A549 (cell line): Measurements from ENCODE around the gene ASNSD1. TPM values are rescaled to one million over a fixed set of nuclear protein-coding genes. Genes with fewer than 3 reads are reported as not detected.

Experiments used
- ATAC-seq, 2 experiments: fragments of 200-7000 bp in 1 of 2; fragments of >200 bp in 1 of 2; cut with Nextera tagmentation in 1 of 2; cut with Tn5 transposase in 1 of 2; 3 replicates each; pipeline versions ENCODE4 v1.8.0 to v1.9.1; 2018 to 2020; ENCODE audit warnings: mild to moderate bottlenecking in 1 of 2, moderate library complexity in 1 of 2
- CTCF ChIA-PET: fragments of 300-600 bp; sonication (Branson Sonifier 250); formaldehyde crosslinking; extraction: SDS; loops from one replicate; lab custom pipeline; 2021; ENCODE audit warnings: antibody characterized with exemption, inconsistent platforms; lab: Yijun Ruan, JAX
- POLR2A ChIA-PET: fragments of 350-600 bp; formaldehyde crosslinking; extraction: SDS; loops from one replicate; lab custom pipeline; 2021; ENCODE audit warnings: antibody characterized with exemption, inconsistent platforms; lab: Yijun Ruan, JAX
- DNase-seq, 2 experiments: peaks; one replicate each; pipeline versions ENCODE4 v3.0.0 to v3.0.0-alpha.2; 2011 to 2016; ENCODE audit warnings: low read depth in 1 of 2, low spot score in 1 of 2
- FAIRE-seq: peaks from 2 replicates; lab custom pipeline; 2011; peaks lifted over from hg19 to GRCh38; lab: Jason Lieb, UNC
- H3K27ac ChIP-seq, 2 experiments: fragments of >200 bp; sonication (Bioruptor Twin); formaldehyde crosslinking; 3 replicates each; pipeline ENCODE4 v1.5.1; 2016 to 2017
- H3K4me1 ChIP-seq: fragments of >200 bp; sonication (Bioruptor Twin); formaldehyde crosslinking; 3 replicates; pipeline ENCODE4 v1.6.1; 2016
- H3K4me2 ChIP-seq: fragments of >200 bp; sonication (Bioruptor Twin); formaldehyde crosslinking; 3 replicates; pipeline ENCODE4 v1.6.1; 2016
- H3K4me3 ChIP-seq: fragments of >200 bp; sonication (Bioruptor Twin); formaldehyde crosslinking; 3 replicates; pipeline ENCODE4 v1.5.1; 2016
- H3K9me3 ChIP-seq: fragments of >200 bp; sonication (Bioruptor Twin); formaldehyde crosslinking; 3 replicates; pipeline ENCODE4 v1.6.1; 2016
- ATOH8 ChIP-seq: fragments of 250-450 bp; sonication (Bioruptor Pico); IDR thresholded peaks from 2 replicates; pipeline ENCODE4 v1.5.0; 2020; ENCODE audit warnings: low read depth, mild to moderate bottlenecking, moderate library complexity
- BCL3 ChIP-seq: fragments of >200 bp; sonication (Bioruptor Twin); formaldehyde crosslinking; IDR thresholded peaks from 3 replicates; pipeline ENCODE4 v1.6.1; 2016
- CEBPB ChIP-seq, 2 experiments: fragments of >200 bp in 1 of 2; sonication (Bioruptor Twin) in 1 of 2; formaldehyde crosslinking in 1 of 2; IDR thresholded peaks; 2 replicates each; pipeline ENCODE4 v1.6.1; 2012 to 2016
- CHD4 ChIP-seq: fragments of 200-600 bp; sonication (generic); IDR thresholded peaks from 2 replicates; pipeline ENCODE4 v1.6.1; 2016; ENCODE audit warnings: antibody characterized with exemption, mild to moderate bottlenecking, borderline replicate concordance
- CTCF ChIP-seq: fragments of >200 bp; sonication (Bioruptor Twin); formaldehyde crosslinking; IDR thresholded peaks from 3 replicates; pipeline ENCODE4 v1.5.1; 2016
- EHMT2 ChIP-seq: fragments of 200-600 bp; sonication (generic); IDR thresholded peaks from 2 replicates; pipeline ENCODE4 v1.6.1; 2016; ENCODE audit warnings: antibody characterized with exemption, low read depth, mild to moderate bottlenecking, moderate library complexity
- ELK1 ChIP-seq: fragments of 150-350 bp; IDR thresholded peaks from 2 replicates; pipeline ENCODE4 v1.6.1; 2014; ENCODE audit warnings: low read depth, mild to moderate bottlenecking, low read length
- EP300 ChIP-seq, 2 experiments: fragments of >200 bp; sonication (Bioruptor Twin); formaldehyde crosslinking; IDR thresholded peaks; 2 replicates in 1 of 2; 3 replicates in 1 of 2; pipeline ENCODE4 v1.6.1; 2016 to 2017
- FOSB ChIP-seq: fragments of 250-450 bp; sonication (Bioruptor Pico); IDR thresholded peaks from 2 replicates; pipeline ENCODE4 v1.5.0; 2020; ENCODE audit warnings: mild to moderate bottlenecking, moderate library complexity
- HEYL ChIP-seq: fragments of 250-450 bp; sonication (Bioruptor Pico); IDR thresholded peaks from 2 replicates; pipeline ENCODE4 v1.8.0; 2021; ENCODE audit warnings: mild to moderate bottlenecking, moderate library complexity
- HMGXB4 ChIP-seq: fragments of 250-450 bp; sonication (Bioruptor Pico); IDR thresholded peaks from 2 replicates; pipeline ENCODE4 v1.5.0; 2021; ENCODE audit warnings: mild to moderate bottlenecking, moderate library complexity, borderline replicate concordance
- HOXA7 ChIP-seq: fragments of 250-450 bp; sonication (Bioruptor Pico); IDR thresholded peaks from 2 replicates; pipeline ENCODE4 v1.5.0; 2020; ENCODE audit warnings: mild to moderate bottlenecking, moderate library complexity
- HOXB13 ChIP-seq: fragments of 250-450 bp; sonication (Bioruptor Pico); IDR thresholded peaks from 2 replicates; pipeline ENCODE4 v1.5.0; 2020; ENCODE audit warnings: low read depth, mild to moderate bottlenecking, moderate library complexity
- JUN ChIP-seq, 2 experiments: fragments of >200 bp; sonication (Bioruptor Twin); formaldehyde crosslinking; IDR thresholded peaks; 2 replicates in 1 of 2; 3 replicates in 1 of 2; pipeline ENCODE4 v1.6.1; 2016 to 2017
- KDM5A ChIP-seq: fragments of 200-600 bp; sonication (generic); IDR thresholded peaks from 2 replicates; pipeline ENCODE4 v1.6.1; 2016; ENCODE audit warnings: antibody characterized with exemption, mild to moderate bottlenecking
- MAFK ChIP-seq: fragments of 450-650 bp; IDR thresholded peaks from 2 replicates; pipeline ENCODE4 v1.6.1; 2014; ENCODE audit not compliant: partially characterized antibody
- MAX ChIP-seq: IDR thresholded peaks from 2 replicates; pipeline ENCODE4 v1.6.1; 2012
- NR3C1 ChIP-seq: fragments of >200 bp; sonication (Bioruptor Twin); formaldehyde crosslinking; IDR thresholded peaks from 3 replicates; pipeline ENCODE4 v1.6.1; 2017
- RAD21 ChIP-seq, 2 experiments: fragments of >200 bp in 1 of 2; sonication (Bioruptor Twin) in 1 of 2; formaldehyde crosslinking in 1 of 2; IDR thresholded peaks in 1 of 2; conservative IDR thresholded peaks in 1 of 2; 2 replicates in 1 of 2; 3 replicates in 1 of 2; pipeline ENCODE4 v1.6.1; 2012 to 2018; ENCODE audit warnings: inconsistent platforms in 1 of 2
- RARB ChIP-seq: fragments of 250-450 bp; sonication (Bioruptor Pico); IDR thresholded peaks from 2 replicates; pipeline ENCODE4 v1.8.0; 2021; ENCODE audit warnings: mild to moderate bottlenecking, moderate library complexity
- RCOR1 ChIP-seq: fragments of 150-350 bp; IDR thresholded peaks from 2 replicates; pipeline ENCODE4 v1.6.1; 2014; ENCODE audit warnings: antibody characterized with exemption, low read length, low read depth
- REST ChIP-seq: fragments of 200-600 bp; sonication (generic); IDR thresholded peaks from 2 replicates; pipeline ENCODE4 v1.6.1; 2016; ENCODE audit warnings: antibody characterized with exemption, mild to moderate bottlenecking, moderate library complexity
- SREBF2 ChIP-seq: fragments of 450-650 bp; IDR thresholded peaks from 2 replicates; pipeline ENCODE4 v1.6.1; 2014; ENCODE audit warnings: mild to moderate bottlenecking, moderate library complexity
- USF2 ChIP-seq: fragments of 450-650 bp; IDR thresholded peaks from 2 replicates; pipeline ENCODE4 v1.6.1; 2014; ENCODE audit warnings: antibody characterized with exemption
- ZNF302 ChIP-seq: fragments of 250-450 bp; sonication (Bioruptor Pico); IDR thresholded peaks from 2 replicates; pipeline ENCODE4 v1.9.0; 2021; ENCODE audit warnings: inconsistent platforms, mild to moderate bottlenecking, moderate library complexity
- WGBS: methylation state at CpG from one replicate; pipeline ENCODE4 v1.1.6; 2017; ENCODE audit errors: missing lambda C conversion rate; 5-methylcytosine and 5-hydroxymethylcytosine counted together
- polyA minus RNA-seq: library from RNA; depleted of rRNA, polyadenylated mRNA; stranded (reverse); fragments of >200 nt; gene quantifications from 2 replicates; pipeline ENCODE4 v1.2.3, GENCODE V29; 2011; rRNA and poly(A)+ RNA removed
- polyA plus RNA-seq, 4 experiments: library from polyadenylated mRNA; depleted of rRNA in 3 of 4; stranded (reverse); fragments of >200 nt; fragmentation: RNase III in 1 of 4; extraction: RNeasy Plus Mini Kit Qiagen cat#74134 plus additional on column Dnase treatment in 1 of 4; gene quantifications; 2 replicates in 3 of 4; 3 replicates in 1 of 4; pipeline ENCODE4 v1.2.3, GENCODE V29; 2011 to 2017

The ASNSD1 gene
- 47.7 and 69.0 TPM in 2 replicates for polyA plus RNA-seq (2011; rRNA removed)
- polyA plus RNA-seq (2012; cell fraction: cytosol; rRNA removed), result 13.8 and 15.4 TPM in 2 replicates
- 3.8 and 7.1 TPM in 2 replicates for polyA plus RNA-seq (2012; cell fraction: nucleus; rRNA removed)
- polyA plus RNA-seq (2017; fragmentation: RNase III; extraction: RNeasy Plus Mini Kit Qiagen cat#74134 plus additional on column Dnase treatment), result 45.9 to 52.1 TPM (median 47.9 TPM) in 3 replicates
- 10.5 and 12.0 TPM in 2 replicates for polyA minus RNA-seq

- ChIA-PET POLR2A (interaction anchor here (0.6 to 1.3 kb wide), 4 partner anchors 48 to 102 kb away, joined by 3 to 4 read pairs (median 4); partner anchors contain the start of genes OSGEPL1 and SLC40A1), CTCF (interaction anchor here (0.6 to 6.3 kb wide), 43 partner anchors 11 to 684 kb away, joined by 3 to 72 read pairs (median 4); partner anchors contain the start of genes ANKAR and OSGEPL1)
- peak within 1 kb of the TSS; percentile 88 to 93 for H3K27ac ChIP-seq
- peak within 1 kb of the TSS; percentile 78 for H3K4me3 ChIP-seq
- H3K9me3 ChIP-seq, result no peaks in the 10 kb centered on the region
- peak within 1 kb of the TSS; percentile 87 for H3K4me2 ChIP-seq
- ATAC-seq (peak; percentile 96 to 98), FAIRE-seq (peak; percentile 79), DNase-seq (peak; percentile 95 to 99)
- WGBS, result under 1% methylated on average over 39 of the region's 46 CpGs
- peaks cover 13% of the 10 kb centered on the region for H3K4me1 ChIP-seq
- TF ChIP-seq RAD21 (conservative IDR thresholded peaks at IDR 0.05 in 1 of 2, IDR thresholded peaks at IDR 0.05 in 1 of 2) (peak; percentile 92 to 94), USF2 (no peak), HOXA7 (no peak), KDM5A (no peak), ZNF302 (CRISPR knock-in tag) (no peak), CEBPB (IDR thresholded peaks at IDR 0.05) (peak; percentile 84 to 97), MAX (peak; percentile 67), RCOR1 (no peak), BCL3 (0 out of 3 replicates have a peak, but pooled peaks have one; percentile 31), REST (peak; percentile 80), ELK1 (no peak), EHMT2 (no peak), EP300 (IDR thresholded peaks at IDR 0.05) (no peak), ATOH8 (CRISPR knock-in tag) (no peak), SREBF2 (no peak), HEYL (CRISPR knock-in tag) (no peak), FOSB (no peak), NR3C1 (no peak), MAFK (peak; percentile 72), HMGXB4 (CRISPR knock-in tag) (0 out of 2 replicates have a peak, but pooled peaks have one; percentile 41), RARB (no peak), CHD4 (no peak), CTCF (peak; percentile 99), JUN (IDR thresholded peaks at IDR 0.05) (peak in 1 of 2 experiments; percentile 47; a peak in 1 of 5 replicates), HOXB13 (no peak)
Measured at GRCh38 chr2:189661148-189661956, at the start of gene ASNSD1. Gene ASNSD1, plus strand, starts transcription at chr2:189661459. Its CDS starts 4,674 bp downstream, at chr2:189666133.
